Pancreas (tissue), 10 donors: ENCODE results near the gene ZGPAT. TPM values are rescaled to one million over a fixed set of nuclear protein-coding genes. Genes with fewer than 3 reads are reported as not detected.

Experiments used
- ATAC-seq, 4 donors: fragments of 200-7000 bp; cut with Tn5 transposase; one replicate each; pipeline versions ENCODE4 v1.8.0 to v1.9.1; 2020; ENCODE audit warnings: mild to moderate bottlenecking in 4 of 4, moderate library complexity in 4 of 4
- DNase-seq, 6 donors: peaks; one replicate each; pipeline ENCODE4 v3.0.0-alpha.2; 2020
- FAIRE-seq: peaks from 2 replicates; lab custom pipeline; 2012; peaks lifted over from hg19 to GRCh38; lab: Jason Lieb, UNC
- H3K27ac ChIP-seq, 4 donors: fragments of 200-600 bp; sonication (generic); 1 replicate in 3 of 4; 2 replicates in 1 of 4; pipeline versions ENCODE4 v1.5.0 to v1.8.0; 2020
- H3K27me3 ChIP-seq, 4 donors: fragments of 200-600 bp; one replicate each; pipeline ENCODE4 v1.8.0; 2021
- H3K36me3 ChIP-seq, 3 donors: fragments of 200-600 bp; sonication (generic) in 1 of 3; one replicate each; pipeline versions ENCODE4 v1.5.0 to v1.8.0; 2020 to 2021
- H3K4me1 ChIP-seq, 3 donors: fragments of 200-600 bp; one replicate each; pipeline ENCODE4 v1.8.0; 2021
- H3K4me3 ChIP-seq, 4 donors: fragments of 200-600 bp; sonication (generic) in 2 of 4; one replicate each; pipeline versions ENCODE4 v1.5.0 to v1.8.0; 2020 to 2021
- H3K9me3 ChIP-seq, 4 donors: fragments of 200-600 bp; one replicate each; pipeline ENCODE4 v1.8.0; 2021
- CTCF ChIP-seq, 4 donors: fragments of 200-600 bp; sonication (generic) in 3 of 4; IDR thresholded peaks; one replicate each; pipeline versions ENCODE4 v1.5.0 to v1.8.0; 2021; ENCODE audit warnings: antibody characterized with exemption in 4 of 4
- WGBS, 2 donors: extraction: QIAGEN DNeasy Blood & Tissue Kit; methylation state at CpG; one replicate each; pipeline ENCODE4 v1.1.7; 2013; 5-methylcytosine and 5-hydroxymethylcytosine counted together
- intact Hi-C, 3 donors: fragments of 100-400 bp; cut with DNase I; formaldehyde crosslinking; loops; one replicate each; pipeline versions ENCODE4 v1.11.1 to v1.14.2; 2022
- polyA plus RNA-seq, 2 donors: library from polyadenylated mRNA; stranded (reverse); fragments of 200-250 nt; gene quantifications; one replicate each; pipeline ENCODE4 v1.2.3, GENCODE V29; 2013
- total RNA-seq, 6 donors: library from RNA; stranded (reverse); fragmentation: NEBNext Ultra II Directional in 4 of 6; extraction: Animal tissue kit (Norgen Biotek cat#: 25700) in 4 of 6; gene quantifications; one replicate each; pipeline versions ENCODE4 v1.2.1 to v1.2.4, GENCODE V29; 2021 to 2023
- donor health status: healthy with polysubstance abuse.
- donor health status: DM: no; HTN: no; CAD: no; lungs with moderate emphysema.
- donor health status: DM: no; HTN: no; CAD: no.
- donor health status: control.
- donor health status: control.
- donor health status: Bipolar disorder and iron deficiency.
- donor health status: DM: yes; HTN: yes; CAD: no.
- donor health status: DM: no; HTN: no; CAD: no.
- donor health status: DM: no; HTN: no; CAD: no.
- donor health status: DM: yes; HTN: yes; CAD: no.

ZGPAT gene
- total and polyA plus RNA-seq, 8 donors: 9.3 to 61.6 (median 12.3) TPM

GRCh38 chr20:63740070-63740626 is 32.3 kb downstream of the ZGPAT start:
- Histone ChIP-seq H3K4me1 (peaks cover 15 to 27% (median 15%) of the 10 kb centered on the region in 3 donors), H3K9me3 (no peaks in the 10 kb centered on the region), H3K36me3 (peaks cover 0 to 17% (median 6%) of the 10 kb centered on the region in 3 donors), H3K27ac (peak overlapping the region; percentile 87 to 95 (median 90)), H3K4me3 (peak overlapping the region; percentile 30 to 64 (median 56)), H3K27me3 (no peaks in the 10 kb centered on the region)
- peak in 5 of 6 donors; percentile 46 to 80 (median 71) for DNase-seq
- intact Hi-C loops: no loop called here
- no peak for TF ChIP-seq CTCF (IDR thresholded peaks at IDR 0.05)
- FAIRE-seq: no peak
- ATAC-seq: peak; percentile 1 to 13 (median 3)
- 0 to 1% methylated on average over 22 to 79 of the region's 80 CpGs for WGBS, 2 donors

- no peak for FAIRE-seq
- intact Hi-C loops: no loop called here
- WGBS, 2 donors: 2 to 3% methylated on average over 28 to 29 of the region's 29 CpGs
Observed at GRCh38 chr20:63740627-63741353, 33.0 kb downstream of the ZGPAT start.

GRCh38 chr20:63741354-63741675 is 33.5 kb downstream of the ZGPAT start:
- Histone ChIP-seq H3K36me3 (peaks cover 0 to 11% (median 6%) of the 10 kb centered on the region in 3 donors), H3K27ac (peak overlapping the region; percentile 49 to 95 (median 90)), H3K27me3 (no peaks in the 10 kb centered on the region), H3K4me3 (peak overlapping the region in 2 of 4 donors; percentile 55 to 58), H3K4me1 (peaks cover 15 to 27% (median 15%) of the 10 kb centered on the region in 3 donors), H3K9me3 (no peaks in the 10 kb centered on the region)
- DNase-seq (no peak), FAIRE-seq (no peak), ATAC-seq (no peak)
- intact Hi-C loops: no loop called here
- 8 to 19% methylated on average over 6 of the region's 6 CpGs for WGBS, 2 donors
- no peak for TF ChIP-seq CTCF (IDR thresholded peaks at IDR 0.05)

More at GRCh38 chr20:63740627-63741353, 33.0 kb downstream of the ZGPAT start:
- DNase-seq (peak; percentile 94 to 99 (median 97)), ATAC-seq (peak; percentile 73 to 87 (median 79))
- Histone ChIP-seq H3K4me3 (peak overlapping the region; percentile 30 to 64 (median 56)), H3K9me3 (no peaks in the 10 kb centered on the region), H3K27me3 (no peaks in the 10 kb centered on the region), H3K36me3 (peaks cover 0 to 11% (median 6%) of the 10 kb centered on the region in 3 donors), H3K27ac (peak overlapping the region; percentile 87 to 95 (median 90)), H3K4me1 (peaks cover 15 to 27% (median 15%) of the 10 kb centered on the region in 3 donors)
- TF ChIP-seq CTCF (IDR thresholded peaks at IDR 0.05): peak in 2 of 4 donors; percentile 10 to 15

GRCh38 chr20:63741676-63742380 is 34.0 kb downstream of the ZGPAT start:
- 72 to 77% methylated on average over 29 to 30 of the region's 30 CpGs for WGBS, 2 donors
- FAIRE-seq: no peak
- Histone ChIP-seq H3K9me3 (no peaks in the 10 kb centered on the region), H3K27ac (peak overlapping the region; percentile 49 to 95 (median 90)), H3K4me1 (peaks cover 15 to 27% (median 15%) of the 10 kb centered on the region in 3 donors), H3K4me3 (peak overlapping the region in 2 of 4 donors; percentile 55 to 58), H3K27me3 (no peaks in the 10 kb centered on the region), H3K36me3 (peaks cover 0 to 11% (median 6%) of the 10 kb centered on the region in 3 donors)
- TF ChIP-seq CTCF (IDR thresholded peaks at IDR 0.05): no peak
- intact Hi-C loops: no loop called here
- DNase-seq: peak in 4 of 6 donors; percentile 44 to 84 (median 56)
- no peak for ATAC-seq
